Tibial artery (tissue), 4 donors: ENCODE measurements around the gene EVC2.

ENCODE experiments used
- DNase-seq, 2 donors: peaks; one replicate each; pipeline ENCODE4 v3.0.0-alpha.2; 2019
- H3K27ac ChIP-seq, 2 donors: fragments of 200-600 bp; sonication (generic) in 1 of 2; 1 replicate in 1 of 2; 2 replicates in 1 of 2; pipeline ENCODE4 v1.5.1; 2018 to 2019; ENCODE audit warnings: mild to moderate bottlenecking in 1 of 2
- H3K27me3 ChIP-seq, 2 donors: fragments of 200-600 bp; sonication (generic) in 1 of 2; one replicate each; pipeline versions ENCODE4 v1.5.1 to v1.6.0; 2016 to 2019
- H3K36me3 ChIP-seq, 3 donors: fragments of 200-600 bp; sonication (generic) in 2 of 3; one replicate each; pipeline ENCODE4 v1.5.1; 2016 to 2019; ENCODE audit warnings: mild to moderate bottlenecking in 2 of 3
- H3K4me1 ChIP-seq, 4 donors: fragments of 200-600 bp; sonication (generic) in 2 of 4; 1 replicate in 3 of 4; 2 replicates in 1 of 4; pipeline ENCODE4 v1.5.1; 2016 to 2019
- H3K4me3 ChIP-seq, 2 donors: fragments of 200-600 bp; sonication (generic) in 1 of 2; 1 replicate in 1 of 2; 2 replicates in 1 of 2; pipeline ENCODE4 v1.5.1; 2018 to 2019; ENCODE audit warnings: mild to moderate bottlenecking in 2 of 2
- H3K9me3 ChIP-seq, 3 donors: fragments of 200-600 bp; sonication (generic) in 1 of 3; one replicate each; pipeline ENCODE4 v1.5.1; 2016 to 2019
- intact Hi-C: fragments of 100-400 bp; cut with DNase I; formaldehyde crosslinking; loops from one replicate; pipeline ENCODE4 v1.15.0; 2023; ENCODE audit warnings: low total_unique reads
- TF ChIP-seq, protein P1 (sequence below), 2 experiments: fragments of 200-600 bp in 1 of 2; fragments of 450-650 bp in 1 of 2; IDR thresholded peaks; one replicate each; pipeline ENCODE4 v1.5.1; 2017 to 2019; ENCODE audit warnings: antibody characterized with exemption in 2 of 2, mild to moderate bottlenecking in 1 of 2, moderate library complexity in 1 of 2

Gene EVC2

DNA sequence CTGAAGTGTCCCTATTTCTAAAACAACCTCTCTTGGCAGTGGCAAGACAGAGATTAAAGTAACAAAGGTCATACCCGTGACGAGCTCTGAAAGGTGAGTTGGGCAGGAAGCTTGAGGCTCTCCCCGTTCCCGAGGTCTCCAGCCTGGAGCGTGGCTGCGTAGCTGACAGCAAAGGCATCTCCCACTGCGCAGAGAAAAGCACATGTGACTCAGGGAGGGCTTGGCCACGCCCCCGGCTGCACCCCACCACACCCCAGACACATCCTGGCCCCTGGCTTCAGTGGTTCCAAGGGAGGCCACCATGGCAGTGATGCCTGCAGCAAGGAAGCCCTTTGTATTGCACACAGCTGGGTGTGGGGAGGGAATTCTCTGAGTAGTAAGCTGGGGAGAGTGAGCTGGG is 23.1 kb downstream of the EVC2 start:
- DNase-seq, result no peak
- intact Hi-C loops, result no loop called here
- H3K36me3 ChIP-seq, result peaks cover 63 to 99% (median 83%) of the 10 kb centered on the region in 3 donors
- no peaks in the 10 kb centered on the region for H3K9me3 ChIP-seq
- no peak overlapping the region for H3K4me3 ChIP-seq
- TF ChIP-seq, protein P1, sequence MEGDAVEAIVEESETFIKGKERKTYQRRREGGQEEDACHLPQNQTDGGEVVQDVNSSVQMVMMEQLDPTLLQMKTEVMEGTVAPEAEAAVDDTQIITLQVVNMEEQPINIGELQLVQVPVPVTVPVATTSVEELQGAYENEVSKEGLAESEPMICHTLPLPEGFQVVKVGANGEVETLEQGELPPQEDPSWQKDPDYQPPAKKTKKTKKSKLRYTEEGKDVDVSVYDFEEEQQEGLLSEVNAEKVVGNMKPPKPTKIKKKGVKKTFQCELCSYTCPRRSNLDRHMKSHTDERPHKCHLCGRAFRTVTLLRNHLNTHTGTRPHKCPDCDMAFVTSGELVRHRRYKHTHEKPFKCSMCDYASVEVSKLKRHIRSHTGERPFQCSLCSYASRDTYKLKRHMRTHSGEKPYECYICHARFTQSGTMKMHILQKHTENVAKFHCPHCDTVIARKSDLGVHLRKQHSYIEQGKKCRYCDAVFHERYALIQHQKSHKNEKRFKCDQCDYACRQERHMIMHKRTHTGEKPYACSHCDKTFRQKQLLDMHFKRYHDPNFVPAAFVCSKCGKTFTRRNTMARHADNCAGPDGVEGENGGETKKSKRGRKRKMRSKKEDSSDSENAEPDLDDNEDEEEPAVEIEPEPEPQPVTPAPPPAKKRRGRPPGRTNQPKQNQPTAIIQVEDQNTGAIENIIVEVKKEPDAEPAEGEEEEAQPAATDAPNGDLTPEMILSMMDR (IDR thresholded peaks at IDR 0.05), result no peak
- no peaks in the 10 kb centered on the region for H3K27me3 ChIP-seq
- H3K4me1 ChIP-seq, result no peaks in the 10 kb centered on the region
- H3K27ac ChIP-seq, result no peak overlapping the region

DNA sequence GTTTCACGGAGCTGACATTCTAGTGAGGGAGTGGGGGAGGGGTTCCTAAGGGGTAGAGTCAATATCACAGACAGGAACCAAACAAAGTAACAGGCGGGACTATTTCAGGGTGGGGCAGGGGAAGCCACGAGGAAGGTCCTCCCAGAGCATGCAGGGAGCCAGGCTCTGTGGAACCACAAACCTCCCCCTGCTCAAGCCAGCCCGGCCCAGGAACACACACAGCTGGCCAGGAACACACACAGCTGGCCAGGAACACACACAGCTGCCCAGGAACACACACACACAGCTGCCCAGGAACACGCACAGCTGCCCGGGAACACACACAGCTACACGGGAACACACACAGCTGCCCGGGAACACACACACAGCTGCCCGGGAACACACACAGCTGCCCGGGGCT is 24.8 kb downstream of the EVC2 start:
- intact Hi-C loops, result no loop called here
- Histone ChIP-seq H3K27me3 (no peaks in the 10 kb centered on the region), H3K9me3 (no peaks in the 10 kb centered on the region), H3K4me3 (no peak overlapping the region), H3K36me3 (peaks cover 55 to 99% (median 72%) of the 10 kb centered on the region in 3 donors), H3K27ac (no peak overlapping the region), H3K4me1 (no peaks in the 10 kb centered on the region)
- no peak for DNase-seq
- TF ChIP-seq, protein P1 (IDR thresholded peaks at IDR 0.05), result no peak

DNA sequence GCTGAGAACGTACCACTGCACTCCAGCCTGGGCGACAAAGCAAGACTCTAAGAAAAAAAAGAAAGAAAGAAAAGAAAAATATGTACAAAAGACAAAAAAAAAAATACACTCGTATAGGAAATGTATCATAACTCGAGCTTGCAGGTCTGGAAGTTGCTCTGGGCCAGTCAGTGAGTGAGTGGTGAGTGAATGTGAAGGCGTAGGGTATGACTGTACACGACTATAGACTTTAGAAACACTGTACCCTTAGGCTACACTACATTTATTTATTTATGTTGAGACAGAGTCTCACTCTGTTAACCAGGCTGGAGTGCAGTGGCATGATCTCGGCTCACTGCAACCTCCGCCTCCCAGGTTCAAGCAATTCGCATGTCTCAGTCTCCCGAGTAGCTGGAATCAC is 29.4 kb downstream of the EVC2 start:
- no peak overlapping the region for H3K27ac ChIP-seq
- H3K9me3 ChIP-seq, result no peaks in the 10 kb centered on the region
- H3K4me1 ChIP-seq, result no peaks in the 10 kb centered on the region
- DNase-seq, result no peak
- H3K27me3 ChIP-seq, result no peaks in the 10 kb centered on the region
- H3K4me3 ChIP-seq, result no peak overlapping the region
- intact Hi-C loops, result no loop called here
- peaks cover 38 to 92% (median 59%) of the 10 kb centered on the region in 3 donors for H3K36me3 ChIP-seq
- TF ChIP-seq, protein P1 (IDR thresholded peaks at IDR 0.05), result no peak

DNA sequence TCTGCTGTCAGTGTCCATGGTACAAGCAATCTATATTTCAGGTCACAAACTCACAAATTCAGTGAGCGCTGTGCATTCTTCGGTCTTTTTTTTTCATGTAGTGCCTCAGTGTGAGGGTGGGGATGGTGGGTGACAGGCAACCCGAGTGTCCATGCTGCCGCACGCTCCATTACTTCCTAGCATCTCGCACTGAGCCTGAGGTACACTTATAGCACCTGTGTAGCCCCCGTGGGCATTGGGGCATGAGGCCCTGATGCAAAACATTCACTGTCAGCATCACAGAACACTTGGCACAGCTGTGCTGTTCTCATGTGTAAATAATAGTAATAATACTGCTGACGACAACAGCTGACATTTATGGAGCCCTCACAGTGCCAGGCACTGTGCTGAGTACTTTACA is 31.6 kb downstream of the EVC2 start:
- Histone ChIP-seq H3K27ac (no peak overlapping the region), H3K36me3 (peaks cover 30 to 85% (median 48%) of the 10 kb centered on the region in 3 donors)

DNA sequence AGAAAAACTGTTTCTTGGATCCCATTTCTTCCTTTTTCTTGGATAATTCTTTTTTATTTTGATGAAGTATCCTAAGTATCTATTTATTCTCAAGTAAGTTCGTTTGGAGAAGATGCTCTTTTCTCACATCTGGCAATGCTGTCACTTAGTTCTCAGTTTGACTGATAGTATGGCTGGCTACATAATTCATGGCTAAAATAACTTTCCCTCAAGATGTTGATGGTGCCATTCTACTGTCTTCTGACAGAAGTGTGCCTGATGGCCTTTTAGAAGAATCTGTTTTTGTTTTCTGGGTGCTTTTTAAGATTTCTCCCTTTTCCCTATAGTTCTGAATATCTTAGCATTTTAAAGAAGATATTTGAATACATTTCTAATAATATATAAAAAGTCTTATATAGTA is 41.6 kb downstream of the EVC2 start:
- Histone ChIP-seq H3K27ac (no peak overlapping the region), H3K27me3 (no peaks in the 10 kb centered on the region), H3K4me3 (no peak overlapping the region), H3K9me3 (no peaks in the 10 kb centered on the region), H3K4me1 (no peaks in the 10 kb centered on the region), H3K36me3 (peaks cover 20 to 45% (median 35%) of the 10 kb centered on the region in 3 donors)
- intact Hi-C loops, result no loop called here
- TF ChIP-seq, protein P1 (IDR thresholded peaks at IDR 0.05), result no peak
- no peak for DNase-seq

More for the DNA sequence above, 31.6 kb downstream of the EVC2 start:
- no peak for DNase-seq
- TF ChIP-seq, protein P1 (IDR thresholded peaks at IDR 0.05), result no peak
- intact Hi-C loops, result no loop called here
- no peaks in the 10 kb centered on the region for H3K9me3 ChIP-seq
- H3K27me3 ChIP-seq, result no peaks in the 10 kb centered on the region
- no peak overlapping the region for H3K4me3 ChIP-seq
- H3K4me1 ChIP-seq, result no peaks in the 10 kb centered on the region

DNA sequence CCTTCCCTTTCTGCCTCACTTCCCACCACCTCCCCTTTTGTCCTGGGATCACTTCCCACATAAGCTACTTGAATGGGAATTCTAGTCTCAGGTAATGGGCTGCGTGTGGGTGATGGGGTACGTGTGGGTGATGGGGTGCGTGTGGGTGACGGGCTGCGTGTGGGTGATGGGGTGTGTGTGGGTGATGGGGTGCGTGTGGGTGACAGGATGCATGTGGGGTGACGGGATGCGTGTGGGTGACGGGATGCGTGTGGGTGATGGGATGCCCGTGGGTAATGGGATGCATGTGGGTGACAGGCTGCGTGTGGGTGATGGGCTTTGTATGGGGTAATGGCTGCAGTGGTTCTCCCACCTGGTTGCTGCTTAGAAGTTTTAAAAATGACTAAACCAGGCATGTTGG is 43.6 kb downstream of the EVC2 start:
- intact Hi-C loops, result no loop called here
- Histone ChIP-seq H3K9me3 (peaks cover 0 to 4% (median 0%) of the 10 kb centered on the region in 3 donors), H3K4me1 (no peaks in the 10 kb centered on the region), H3K4me3 (no peak overlapping the region), H3K27ac (no peak overlapping the region), H3K36me3 (peaks cover 38 to 65% (median 50%) of the 10 kb centered on the region in 3 donors), H3K27me3 (no peaks in the 10 kb centered on the region)
- DNase-seq, result no peak
- TF ChIP-seq, protein P1 (IDR thresholded peaks at IDR 0.05), result no peak
